Adrenal gland (tissue), 12 donors: ENCODE measurements around the gene PTH2. TPM values are rescaled to one million over a fixed set of nuclear protein-coding genes. Genes with fewer than 3 reads are reported as not detected.
A peak's percentile ranks its signal among the peaks of the same experiment; 100 is the strongest.

Experiments used
- DNase-seq, 7 donors: peaks; one replicate each; pipeline ENCODE4 v3.0.0-alpha.2; 2019 to 2020
- H3K27ac ChIP-seq, 5 donors: fragments of 200-600 bp; sonication (generic) in 4 of 5; 1 replicate in 3 of 5; 2 replicates in 2 of 5; pipeline versions ENCODE4 v1.5.1 to v1.8.0; 2016 to 2020; ENCODE audit warnings: mild to moderate bottlenecking in 1 of 5
- H3K27me3 ChIP-seq: fragments of 200-600 bp; 2 replicates; pipeline ENCODE4 v1.8.0; 2021
- H3K36me3 ChIP-seq, 2 donors: fragments of 200-600 bp; replicated peaks in 1 of 2; 1 replicate in 1 of 2; 2 replicates in 1 of 2; pipeline versions ENCODE4 v1.5.1 to v1.8.0; 2018 to 2022
- H3K4me1 ChIP-seq, 2 donors: fragments of 200-600 bp; replicated peaks in 1 of 2; 1 replicate in 1 of 2; 2 replicates in 1 of 2; pipeline versions ENCODE4 v1.5.1 to v1.8.0; 2018 to 2021
- H3K4me3 ChIP-seq, 4 donors: fragments of 200-600 bp; sonication (generic) in 3 of 4; one replicate each; pipeline ENCODE4 v1.5.1; 2016 to 2018
- H3K9me3 ChIP-seq, 3 donors: fragments of 200-600 bp; sonication (generic) in 1 of 3; replicated peaks in 1 of 3; 1 replicate in 2 of 3; 2 replicates in 1 of 3; pipeline versions ENCODE4 v1.5.1 to v1.8.0; 2016 to 2021
- POLR2A ChIP-seq, 2 donors: fragments of 450-650 bp; IDR thresholded peaks; one replicate each; pipeline ENCODE4 v1.6.1; 2017; ENCODE audit warnings: antibody characterized with exemption in 2 of 2, mild to moderate bottlenecking in 2 of 2, moderate library complexity in 1 of 2
- WGBS, 4 donors: extraction: QIAGEN DNeasy Blood & Tissue Kit in 2 of 4; methylation state at CpG; one replicate each; pipeline versions ENCODE4 v1.1.5 to v1.1.7; 2013 to 2017; 5-methylcytosine and 5-hydroxymethylcytosine counted together
- intact Hi-C, 2 donors: fragments of 100-400 bp; cut with DNase I; formaldehyde crosslinking; loops; one replicate each; pipeline versions ENCODE4 v1.14.1 to v1.15.0; 2022 to 2023
- polyA plus RNA-seq, 3 donors: library from polyadenylated mRNA; stranded (reverse); fragments of 200-250 nt in 2 of 3; fragments of 350-450 nt in 1 of 3; fragmentation: Illumina TruSeq in 1 of 3; extraction: RNeasy Lipid Tissue Mini Kit (QIAGEN cat#74804) in 1 of 3; gene quantifications; one replicate each; pipeline ENCODE4 v1.2.3, GENCODE V29; 2013 to 2014
- total RNA-seq, 9 donors: library from RNA; depleted of rRNA in 4 of 9; stranded (reverse); fragments of >200 nt in 4 of 9; fragments of 120-200 nt in 1 of 9; fragmentation: NEBNext Ultra II Directional in 1 of 9; extraction: Animal tissue kit (Norgen Biotek cat#: 25700) in 1 of 9; gene quantifications; one replicate each; pipeline versions ENCODE4 v1.1.0 to v1.2.4, GENCODE V29; 2013 to 2023
- TF ChIP-seq, protein P1 (sequence below), 6 experiments: fragments of 450-650 bp in 4 of 6; fragments of 200-600 bp in 2 of 6; sonication (generic) in 1 of 6; IDR thresholded peaks; 1 replicate in 5 of 6; 2 replicates in 1 of 6; pipeline versions ENCODE4 v1.5.1 to v1.8.0; 2016 to 2021; ENCODE audit warnings: antibody characterized with exemption in 6 of 6, mild to moderate bottlenecking in 2 of 6, moderate library complexity in 1 of 6
- donor health status: healthy with polysubstance abuse.
- donor health status: Bipolar disorder and iron deficiency.
- donor health status: DM: yes; HTN: yes; CAD: no.
- donor health status: DM: no; HTN: no; CAD: no.
- donor health status: DM: no; HTN: no; CAD: no.
- donor health status: DM: yes; HTN: yes; CAD: no.

PTH2 gene
- total and polyA plus RNA-seq, 12 donors, result not detected

DNA sequence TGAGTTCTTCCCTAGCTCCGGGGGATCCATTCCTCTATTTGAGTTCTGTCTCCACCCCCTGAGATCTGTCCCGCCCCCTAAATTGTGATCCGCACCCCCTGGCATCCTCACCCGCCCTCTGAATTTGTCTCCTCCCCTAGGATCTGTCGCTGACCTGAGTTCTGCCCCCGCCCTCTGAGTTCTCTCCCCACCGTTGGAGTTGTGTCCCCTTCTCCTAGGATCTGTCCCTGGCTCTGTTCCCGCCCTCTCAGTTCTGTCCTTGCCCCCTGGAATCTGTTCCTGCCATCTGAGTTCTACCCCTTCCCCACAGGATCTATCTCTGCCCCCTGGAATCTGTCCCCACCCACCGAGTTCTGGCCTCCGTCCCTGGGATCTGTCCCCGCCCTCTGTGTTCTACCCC lies 19.1 kb upstream of the PTH2 start:
- TF ChIP-seq, protein P1, sequence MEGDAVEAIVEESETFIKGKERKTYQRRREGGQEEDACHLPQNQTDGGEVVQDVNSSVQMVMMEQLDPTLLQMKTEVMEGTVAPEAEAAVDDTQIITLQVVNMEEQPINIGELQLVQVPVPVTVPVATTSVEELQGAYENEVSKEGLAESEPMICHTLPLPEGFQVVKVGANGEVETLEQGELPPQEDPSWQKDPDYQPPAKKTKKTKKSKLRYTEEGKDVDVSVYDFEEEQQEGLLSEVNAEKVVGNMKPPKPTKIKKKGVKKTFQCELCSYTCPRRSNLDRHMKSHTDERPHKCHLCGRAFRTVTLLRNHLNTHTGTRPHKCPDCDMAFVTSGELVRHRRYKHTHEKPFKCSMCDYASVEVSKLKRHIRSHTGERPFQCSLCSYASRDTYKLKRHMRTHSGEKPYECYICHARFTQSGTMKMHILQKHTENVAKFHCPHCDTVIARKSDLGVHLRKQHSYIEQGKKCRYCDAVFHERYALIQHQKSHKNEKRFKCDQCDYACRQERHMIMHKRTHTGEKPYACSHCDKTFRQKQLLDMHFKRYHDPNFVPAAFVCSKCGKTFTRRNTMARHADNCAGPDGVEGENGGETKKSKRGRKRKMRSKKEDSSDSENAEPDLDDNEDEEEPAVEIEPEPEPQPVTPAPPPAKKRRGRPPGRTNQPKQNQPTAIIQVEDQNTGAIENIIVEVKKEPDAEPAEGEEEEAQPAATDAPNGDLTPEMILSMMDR (IDR thresholded peaks at IDR 0.05), result no peak
- TF ChIP-seq POLR2A (IDR thresholded peaks at IDR 0.05), result no peak
- H3K27me3 ChIP-seq, result peaks cover 13% of the 10 kb centered on the region
- peak overlapping the region in 1 of 4 donors; percentile 65 for H3K4me3 ChIP-seq
- intact Hi-C loops, result loop anchor here in 1 of 2 donors (5.0 kb wide), 1 partner anchor 215 kb away; no protein-coding TSS in a partner anchor
- H3K4me1 ChIP-seq, result no peaks in the 10 kb centered on the region
- peak overlapping the region in 1 of 5 donors; percentile 90 for H3K27ac ChIP-seq
- peaks cover 0 to 8% of the 10 kb centered on the region in 2 donors for H3K36me3 ChIP-seq
- 3 to 9% (median 5%) methylated on average over 11 of the region's 11 CpGs for WGBS, 4 donors
- H3K9me3 ChIP-seq, result no peaks in the 10 kb centered on the region
- DNase-seq, result peak in 2 of 7 donors; percentile 43 to 68

DNA sequence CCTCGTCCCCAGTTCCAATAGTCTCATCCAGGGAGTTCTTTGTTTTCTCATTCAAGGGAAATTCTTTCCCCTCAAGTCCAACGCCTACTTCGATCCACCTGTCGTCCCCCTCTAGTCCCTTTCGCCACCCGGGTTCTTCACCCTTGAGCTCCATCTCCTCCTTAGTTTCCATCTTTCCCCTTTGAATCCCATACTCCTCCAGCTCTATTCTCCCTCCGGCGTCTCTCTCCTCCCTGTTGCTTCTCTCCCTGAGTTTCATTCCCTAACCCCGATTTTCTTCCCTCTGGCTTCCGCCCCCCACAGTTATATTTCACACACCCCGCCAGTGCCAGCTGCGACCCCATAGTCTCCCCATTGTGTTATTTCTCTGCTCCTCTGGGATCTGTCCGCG lies 18.7 kb upstream of the PTH2 start:
- Histone ChIP-seq H3K4me3 (peak overlapping the region in 1 of 4 donors; percentile 65), H3K4me1 (no peaks in the 10 kb centered on the region), H3K27me3 (peaks cover 13% of the 10 kb centered on the region), H3K27ac (peak overlapping the region in 1 of 5 donors; percentile 90), H3K9me3 (no peaks in the 10 kb centered on the region), H3K36me3 (peaks cover 0 to 4% of the 10 kb centered on the region in 2 donors)
- no peak for TF ChIP-seq POLR2A (IDR thresholded peaks at IDR 0.05)
- TF ChIP-seq, protein P1 (IDR thresholded peaks at IDR 0.05), result no peak
- 15 to 26% (median 23%) methylated on average over 14 of the region's 14 CpGs for WGBS, 4 donors
- intact Hi-C loops, result loop anchor here in 1 of 2 donors (5.0 kb wide), 1 partner anchor 215 kb away; no protein-coding TSS in a partner anchor
- DNase-seq, result no peak

DNA sequence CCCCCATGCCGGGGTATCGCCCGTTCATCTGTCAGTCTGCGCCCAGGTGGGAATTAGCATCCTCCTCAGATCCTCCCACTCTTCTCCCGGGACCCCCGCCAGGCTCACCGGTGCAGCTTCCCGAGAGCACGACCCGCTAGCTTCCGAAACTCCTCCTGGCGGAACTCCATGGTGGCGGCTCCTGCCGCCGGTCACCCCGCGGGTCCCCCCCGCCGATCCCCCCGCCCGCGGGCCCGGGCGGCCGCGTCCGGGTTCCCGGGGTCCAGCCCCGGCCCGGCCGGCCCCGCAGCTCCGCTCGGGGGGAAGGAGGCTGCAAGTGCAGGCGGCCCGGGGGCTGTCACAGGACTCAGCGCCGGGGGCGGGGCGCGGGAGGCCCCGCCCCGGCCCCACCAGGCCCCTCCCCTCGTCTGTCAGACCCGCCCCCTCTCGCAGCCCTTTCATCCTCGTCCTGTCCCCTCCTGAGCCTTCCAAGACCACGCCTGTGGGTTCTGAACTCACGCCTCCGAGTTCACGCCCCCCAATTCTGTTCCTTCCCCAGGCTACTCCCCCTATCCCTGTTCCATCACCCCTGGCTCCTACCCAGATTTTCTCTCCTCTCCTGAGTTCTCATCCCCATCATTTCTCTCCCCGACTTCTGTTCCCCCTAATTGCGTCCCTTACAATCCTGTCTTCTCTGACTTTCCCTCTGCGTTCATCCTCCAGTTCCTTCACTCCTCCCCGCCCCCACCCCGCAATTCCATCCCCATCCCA lies 18.1 kb upstream of the PTH2 start, which contains the start of gene SLC17A7:
SLC17A7 (minus strand) TSS at position 318 of the 750 bp plus-strand sequence; CDS start at position 170, 148 bp downstream.
- WGBS, 4 donors, result 5 to 15% (median 6%) methylated on average over 12 to 55 of the region's 56 CpGs

More for the DNA sequence above, 18.1 kb upstream of the PTH2 start, which contains the start of gene SLC17A7:
- peak in 1 of 7 donors; percentile 49 for DNase-seq
- peaks cover 16% of the 10 kb centered on the region for H3K27me3 ChIP-seq
- no peaks in the 10 kb centered on the region for H3K9me3 ChIP-seq
- H3K36me3 ChIP-seq, result no peaks in the 10 kb centered on the region
- intact Hi-C loops, result loop anchor here in 1 of 2 donors (5.0 kb wide), 1 partner anchor 214 kb away; no protein-coding TSS in a partner anchor
- TF ChIP-seq, protein P1 (IDR thresholded peaks at IDR 0.05), result no peak
- TF ChIP-seq POLR2A (IDR thresholded peaks at IDR 0.05), result no peak
- no peaks in the 10 kb centered on the region for H3K4me1 ChIP-seq
- H3K27ac ChIP-seq, result peak within 1 kb of the TSS in 1 of 5 donors; percentile 90
- H3K4me3 ChIP-seq, result peak within 1 kb of the TSS in 1 of 4 donors; percentile 65
